RPMI8226 (cell line): ENCODE results near the gene KRT81.
A peak's percentile ranks its signal among the peaks of the same experiment; 100 is the strongest.
"Not testable (repeated sequence)": the region's sequence is repeated elsewhere in the genome, so short reads cannot be mapped to it uniquely, and the experiment has no call there.

ENCODE experiments used
- DNase-seq: peaks from one replicate; pipeline ENCODE4 v3.0.0-alpha.2; 2015

Gene KRT81

GRCh38 chr12:52251367-52252051, 39.8 kb downstream of the KRT81 start:
- DNase-seq: no peak

- no peak for DNase-seq
Observed at GRCh38 chr12:52250048-52250990, 41.0 kb downstream of the KRT81 start.

- DNase-seq: peak; percentile 49
Observed at GRCh38 chr12:52249511-52250047, 41.8 kb downstream of the KRT81 start.

- DNase-seq: peak; percentile 82
Observed at GRCh38 chr12:52248541-52249461, 42.5 kb downstream of the KRT81 start.

- no peak for DNase-seq
Observed at GRCh38 chr12:52247622-52248540, 43.5 kb downstream of the KRT81 start.

GRCh38 chr12:52246720-52247621, 44.4 kb downstream of the KRT81 start:
- no peak for DNase-seq

GRCh38 chr12:52245962-52246569, 45.3 kb downstream of the KRT81 start:
- DNase-seq: no peak

- peak; percentile 34 for DNase-seq
Observed at GRCh38 chr12:52245259-52245961, 45.9 kb downstream of the KRT81 start.

GRCh38 chr12:52244615-52244994, 46.7 kb downstream of the KRT81 start:
- peak; percentile 49 for DNase-seq

GRCh38 chr12:52243856-52244614, 47.3 kb downstream of the KRT81 start:
- peak; percentile 98 for DNase-seq

GRCh38 chr12:52243259-52243855, 48.0 kb downstream of the KRT81 start:
- DNase-seq: peak; percentile 31

GRCh38 chr12:52242442-52243258, 48.7 kb downstream of the KRT81 start:
- no peak for DNase-seq

GRCh38 chr12:52241205-52241842, 50.0 kb downstream of the KRT81 start:
- no peak for DNase-seq

- not testable (repeated sequence) for DNase-seq
Observed at GRCh38 chr12:52240247-52240646, 51.1 kb downstream of the KRT81 start.

- no peak for DNase-seq
Observed at GRCh38 chr12:52239767-52240166, 51.6 kb downstream of the KRT81 start.

GRCh38 chr12:52238916-52239646, 52.3 kb downstream of the KRT81 start:
- no peak for DNase-seq
